ENCODE results near the gene XG. TPM values are rescaled to one million over a fixed set of nuclear protein-coding genes. Genes with fewer than 3 reads are reported as not detected.

XG gene
- total and polyA plus RNA-seq, 2 of the 8 experiments (the other 6 are each of a cell fraction or from before 2014, with no cell fraction given) = 0.33 to 0.78 TPM

- Histone ChIP-seq H3K4me3 (ENCODE audit: extremely low read depth in 1 of 4, insufficient read depth in 2 of 4, low read depth in 3 of 4, low read length in 4 of 4) (no peak overlapping the region), H3K56ac (replicated peaks; ENCODE audit: insufficient read length, low read depth, low read length) (no peak overlapping the region), H4K91ac (replicated peaks; ENCODE audit: insufficient read length, low read length) (no peak overlapping the region), H3K27me3 (replicated peaks in 1 of 4; ENCODE audit: control insufficient read depth in 3 of 4, extremely low read depth in 1 of 4, insufficient read depth in 3 of 4, low read length in 3 of 4) (no peaks in the 10 kb centered on the region), H3K14ac (ENCODE audit: insufficient read length) (no peak overlapping the region), H2AFZ (ENCODE audit: low read length) (no peak overlapping the region), H3K27ac (ENCODE audit: low read depth, low read length) (no peak overlapping the region), H3K4me2 (ENCODE audit: insufficient read depth in 1 of 2, low read depth in 2 of 2, low read length in 2 of 2) (no peak overlapping the region), H3K9ac (replicated peaks in 1 of 4; ENCODE audit: extremely low read depth in 1 of 4, low read depth in 3 of 4, low read length in 3 of 4) (no peak overlapping the region), H3K18ac (ENCODE audit: extremely low read depth, low read length) (no peak overlapping the region), H3K9me3 (ENCODE audit: insufficient read depth in 2 of 2, low read depth in 1 of 2, low read length in 1 of 2) (no peaks in the 10 kb centered on the region), H3K23ac (ENCODE audit: insufficient read length) (no peak overlapping the region), H3K4me1 (replicated peaks in 1 of 4; ENCODE audit: control insufficient read depth in 3 of 4, insufficient read depth in 4 of 4, low read length in 3 of 4) (peaks cover 0 to 5% (median 0%) of the 10 kb centered on the region in 4 experiments; a peak in 1 of 7 replicates), H2BK20ac (ENCODE audit: low read length) (no peak overlapping the region), H4K20me1 (replicated peaks in 1 of 2; ENCODE audit: control insufficient read depth in 1 of 2, insufficient read depth in 2 of 2, low read length in 2 of 2) (peaks cover 0 to 4% of the 10 kb centered on the region in 2 experiments), H4K5ac (ENCODE audit: insufficient read length, low read depth, low read length) (no peak overlapping the region), H3K36me3 (ENCODE audit: control insufficient read depth in 2 of 4, insufficient read depth in 4 of 4, low read length in 3 of 4) (peaks cover 0 to 4% (median under 1%) of the 10 kb centered on the region in 4 experiments; a peak in 4 of 8 replicates), H2BK15ac (ENCODE audit: low read length) (no peak overlapping the region), H3K4ac (replicated peaks; ENCODE audit: insufficient read length, low read depth, low read length) (no peak overlapping the region), H2BK120ac (replicated peaks; ENCODE audit: low read depth, low read length) (no peak overlapping the region), H2AK5ac (ENCODE audit: low read depth, low read length) (no peak overlapping the region), H2BK5ac (ENCODE audit: low read depth, low read length) (no peak overlapping the region), H2BK12ac (ENCODE audit: low read depth, low read length) (no peak overlapping the region), H3K79me1 (ENCODE audit: low read depth, low read length) (peaks cover 2% of the 10 kb centered on the region; the same call in 1 of the 2 replicates), H4K8ac (ENCODE audit: extremely low read depth, insufficient read depth, low read length) (no peak overlapping the region), H3K23me2 (ENCODE audit: low read depth, low read length) (peaks cover 5% of the 10 kb centered on the region; the same call in 1 of the 2 replicates), H3K79me2 (ENCODE audit: control insufficient read depth in 1 of 2, insufficient read depth in 2 of 2, low read length in 2 of 2) (no peaks in the 10 kb centered on the region)
- WGBS, 2 experiments (ENCODE audit: extremely low coverage in 1 of 2, insufficient coverage in 1 of 2, insufficient read length in 1 of 2, insufficient replicate concordance in 2 of 2, low coverage in 1 of 2, low lambda C conversion rate in 2 of 2, missing lambda C conversion rate in 1 of 2) = 88% methylated on average over 11 of the region's 11 CpGs; no CpG with 5 or more reads in 1 of the 2 experiments
- ChIA-PET CTCF (ENCODE audit: partially characterized antibody) (no interaction called here), POLR2A (ENCODE audit: partially characterized antibody) (no interaction called here)
- TF ChIP-seq, protein P1, sequence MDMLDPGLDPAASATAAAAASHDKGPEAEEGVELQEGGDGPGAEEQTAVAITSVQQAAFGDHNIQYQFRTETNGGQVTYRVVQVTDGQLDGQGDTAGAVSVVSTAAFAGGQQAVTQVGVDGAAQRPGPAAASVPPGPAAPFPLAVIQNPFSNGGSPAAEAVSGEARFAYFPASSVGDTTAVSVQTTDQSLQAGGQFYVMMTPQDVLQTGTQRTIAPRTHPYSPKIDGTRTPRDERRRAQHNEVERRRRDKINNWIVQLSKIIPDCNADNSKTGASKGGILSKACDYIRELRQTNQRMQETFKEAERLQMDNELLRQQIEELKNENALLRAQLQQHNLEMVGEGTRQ (IDR thresholded peaks at IDR 0.05; ENCODE audit: low read length) = no peak
- TF ChIP-seq GTF2F1 (IDR thresholded peaks at IDR 0.05; ENCODE audit: borderline replicate concordance, low read depth, low read length) (no peak), SRF (IDR thresholded peaks at IDR 0.05; ENCODE audit: low read depth, low read length) (no peak)
- FAIRE-seq (no peak), DNase-seq (ENCODE audit: low read depth in 1 of 2, low spot score in 2 of 2) (no peak)
These were observed 36.7 kb upstream of the XG start for GRCh38 chrX:2715066-2715600.
